22Rv1 (cell line): ENCODE data around the gene AP3S2.

Source experiments
- CTCF ChIP-seq: fragments of 450-650 bp; IDR thresholded peaks from 2 replicates; pipeline ENCODE4 v1.5.1; 2017; ENCODE audit warnings: mild to moderate bottlenecking
- ZFX ChIP-seq: fragments of 450-650 bp; IDR thresholded peaks from 2 replicates; pipeline ENCODE4 v1.6.1; 2017; ENCODE audit warnings: antibody characterized with exemption, borderline replicate concordance

DNA sequence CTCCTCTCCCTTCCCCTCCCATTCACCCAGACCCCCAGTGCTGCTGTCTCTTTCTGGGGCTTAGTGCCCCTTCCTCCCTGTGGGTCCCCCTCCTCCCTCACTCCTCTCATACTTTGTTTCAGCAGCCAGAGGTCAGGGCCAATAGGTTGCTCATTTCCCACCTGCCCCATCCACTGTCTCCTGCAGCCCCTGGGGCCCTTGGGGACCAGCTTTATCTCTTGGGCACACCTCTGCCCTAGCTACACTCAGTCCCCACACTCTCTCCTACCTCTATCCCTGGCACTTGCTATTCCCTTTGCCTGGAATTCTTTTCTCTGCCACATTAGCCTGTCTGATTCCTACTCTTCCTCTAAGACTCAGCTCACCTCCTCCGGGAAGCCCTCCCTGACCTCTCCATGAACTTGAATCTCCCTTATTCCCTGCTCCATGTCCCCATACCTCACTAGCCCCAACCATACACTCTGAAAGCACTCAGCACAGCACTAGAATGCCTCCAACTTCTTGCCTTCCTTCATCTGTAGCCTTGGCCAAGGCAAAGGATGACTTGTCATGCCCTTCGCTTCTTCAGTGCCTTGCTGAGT is 93.8 kb downstream of the AP3S2 start:
- TF ChIP-seq CTCF (no peak), ZFX (no peak)
